HG03378 (cell line): ENCODE results near the gene BNIP2.
"Not testable (repeated sequence)": the region's sequence is repeated elsewhere in the genome, so short reads cannot be mapped to it uniquely, and the experiment has no call there.

Experiments
- ATAC-seq: cut with Tn5 transposase; IDR thresholded peaks from one replicate; pipeline ENCODE4 v1.9.1; 2021; ENCODE audit warnings: mild to moderate bottlenecking, moderate library complexity; ENCODE audit not compliant: unreplicated experiment

Gene BNIP2

GRCh38 chr15:59637507-59637906 lies 51.6 kb downstream of the BNIP2 start:
- ATAC-seq = not testable (repeated sequence)

DNA sequence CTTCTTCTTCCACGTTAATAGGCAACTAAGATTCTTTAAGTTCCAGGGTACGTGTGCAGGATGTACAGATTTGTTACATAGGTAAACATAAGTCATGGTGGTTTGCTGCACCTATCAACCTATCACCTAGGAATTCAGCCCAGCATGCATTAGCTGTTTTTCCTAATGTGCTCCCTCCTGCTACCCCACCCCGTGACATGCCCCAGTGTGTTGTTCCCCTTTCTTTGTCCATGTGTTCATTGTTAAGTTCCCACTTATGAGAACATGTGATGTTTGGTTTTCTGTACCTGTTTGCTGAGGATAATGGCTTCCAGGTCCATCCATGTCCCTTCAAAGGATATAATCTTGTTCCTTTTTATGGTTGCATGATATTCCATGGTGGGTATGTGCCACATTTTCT lies 52.9 kb downstream of the BNIP2 start:
- ATAC-seq = no peak

- ATAC-seq = no peak
These were observed 56.4 kb downstream of the BNIP2 start for GRCh38 chr15:59632714-59633113.

DNA sequence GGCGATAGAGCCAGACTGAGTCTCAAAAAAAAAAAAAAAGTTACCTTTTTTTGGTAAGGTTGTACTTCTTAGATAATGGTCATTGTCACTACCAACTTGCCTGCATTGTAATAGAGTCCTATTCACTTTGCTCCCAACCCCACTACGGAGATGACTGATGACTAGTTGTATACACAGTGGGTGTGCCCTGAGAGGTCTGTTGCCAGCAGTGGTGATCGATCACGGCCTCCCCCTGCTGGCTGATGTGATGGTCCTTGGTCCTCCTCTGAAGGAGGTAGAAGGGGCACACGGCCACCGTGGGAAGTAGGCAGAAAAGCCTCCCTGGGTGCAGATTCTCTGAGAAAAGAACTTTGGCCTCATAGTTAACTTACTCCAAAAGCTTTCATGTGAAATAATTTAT lies 66.8 kb downstream of the BNIP2 start:
- peak; percentile 58 for ATAC-seq

DNA sequence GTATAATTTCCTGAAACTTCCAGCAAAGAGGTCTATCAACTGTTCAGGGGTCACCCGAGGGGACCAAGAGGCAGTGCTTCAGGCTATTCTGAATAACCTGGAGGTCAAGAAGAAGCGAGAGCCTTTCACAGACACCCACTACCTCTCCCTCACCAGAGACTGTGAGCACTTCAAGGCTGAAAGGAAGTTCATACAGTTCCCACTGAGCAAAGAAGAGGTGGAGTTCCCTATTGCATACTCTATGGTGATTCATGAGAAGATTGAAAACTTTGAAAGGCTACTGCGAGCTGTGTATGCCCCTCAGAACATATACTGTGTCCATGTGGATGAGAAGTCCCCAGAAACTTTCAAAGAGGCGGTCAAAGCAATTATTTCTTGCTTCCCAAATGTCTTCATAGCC lies 70.7 kb downstream of the BNIP2 start:
- no peak for ATAC-seq

GRCh38 chr15:59616379-59616778 lies 72.7 kb downstream of the BNIP2 start:
- ATAC-seq = no peak

- no peak for ATAC-seq
These were observed 73.5 kb downstream of the BNIP2 start for GRCh38 chr15:59615661-59616060.

DNA sequence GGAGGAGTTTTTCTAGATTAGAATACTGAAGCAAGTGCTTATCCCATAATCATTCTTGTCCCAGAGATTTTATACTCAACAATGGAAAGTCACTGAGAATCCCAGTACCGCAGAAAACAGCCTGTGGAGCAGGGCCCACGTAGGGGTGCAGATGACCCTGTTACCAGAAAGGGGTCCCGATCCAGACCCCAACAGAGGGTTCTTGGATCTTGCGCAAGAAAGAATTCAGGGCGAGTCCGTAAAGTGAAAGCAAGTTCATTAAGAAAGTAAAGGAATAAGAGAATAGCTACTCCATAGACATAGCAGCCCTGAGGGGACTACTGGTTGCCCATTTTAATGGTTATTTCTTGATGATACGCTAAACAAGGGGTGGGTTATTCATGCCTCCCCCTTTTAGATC lies 75.0 kb downstream of the BNIP2 start:
- no peak for ATAC-seq

DNA sequence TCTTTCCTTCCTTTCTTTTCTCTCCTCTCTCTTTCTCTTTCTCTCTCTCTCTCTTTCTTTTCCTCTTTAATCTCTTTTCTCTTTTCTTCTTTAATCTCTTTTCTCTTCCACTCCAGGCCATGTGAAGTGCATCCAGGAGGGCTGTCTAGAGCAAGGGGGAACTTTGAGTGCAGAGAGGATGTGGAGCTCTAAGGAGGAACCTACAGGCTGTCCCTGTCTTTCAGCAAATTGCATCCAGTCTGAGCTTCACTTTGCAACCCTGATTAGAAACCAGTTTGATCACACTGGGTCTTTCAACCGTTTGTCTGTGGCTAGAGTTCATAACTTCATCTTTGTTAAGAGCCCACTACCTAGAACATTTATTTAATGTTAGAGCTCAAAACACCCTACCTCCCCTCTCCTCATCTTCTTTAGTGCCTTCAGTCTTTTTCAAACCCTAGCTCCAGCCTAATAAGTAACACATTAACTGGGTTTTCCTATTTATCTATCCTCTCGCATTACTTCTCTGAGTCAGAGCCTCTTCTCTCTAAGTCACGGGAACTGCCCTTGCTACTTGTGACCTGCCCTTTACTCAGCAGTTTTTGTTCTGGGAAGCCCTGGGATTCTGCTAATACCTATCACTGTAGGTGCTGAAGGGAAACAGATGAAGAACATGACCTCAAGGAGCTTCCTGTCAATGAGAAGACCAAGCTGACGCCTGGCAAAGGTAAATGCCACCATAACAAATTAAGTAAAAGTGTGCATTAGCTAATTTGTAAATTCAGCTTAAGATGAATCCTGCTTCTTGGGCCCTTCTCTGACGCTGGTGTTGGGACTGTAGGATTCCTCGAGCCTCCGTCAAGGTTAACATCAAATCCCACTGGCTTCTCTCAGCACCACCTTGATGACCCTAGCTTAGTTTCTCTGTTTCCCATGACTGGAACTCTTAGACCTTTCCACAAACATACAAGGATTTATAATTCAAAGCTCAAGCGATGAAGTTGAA lies 77.6 kb downstream of the BNIP2 start, which contains the start of gene GCNT3:
GCNT3 (plus strand) TSS at position 508 of the 985 bp plus-strand sequence. CDS start 6,456 bp downstream, outside the sequence.
- ATAC-seq = no peak

DNA sequence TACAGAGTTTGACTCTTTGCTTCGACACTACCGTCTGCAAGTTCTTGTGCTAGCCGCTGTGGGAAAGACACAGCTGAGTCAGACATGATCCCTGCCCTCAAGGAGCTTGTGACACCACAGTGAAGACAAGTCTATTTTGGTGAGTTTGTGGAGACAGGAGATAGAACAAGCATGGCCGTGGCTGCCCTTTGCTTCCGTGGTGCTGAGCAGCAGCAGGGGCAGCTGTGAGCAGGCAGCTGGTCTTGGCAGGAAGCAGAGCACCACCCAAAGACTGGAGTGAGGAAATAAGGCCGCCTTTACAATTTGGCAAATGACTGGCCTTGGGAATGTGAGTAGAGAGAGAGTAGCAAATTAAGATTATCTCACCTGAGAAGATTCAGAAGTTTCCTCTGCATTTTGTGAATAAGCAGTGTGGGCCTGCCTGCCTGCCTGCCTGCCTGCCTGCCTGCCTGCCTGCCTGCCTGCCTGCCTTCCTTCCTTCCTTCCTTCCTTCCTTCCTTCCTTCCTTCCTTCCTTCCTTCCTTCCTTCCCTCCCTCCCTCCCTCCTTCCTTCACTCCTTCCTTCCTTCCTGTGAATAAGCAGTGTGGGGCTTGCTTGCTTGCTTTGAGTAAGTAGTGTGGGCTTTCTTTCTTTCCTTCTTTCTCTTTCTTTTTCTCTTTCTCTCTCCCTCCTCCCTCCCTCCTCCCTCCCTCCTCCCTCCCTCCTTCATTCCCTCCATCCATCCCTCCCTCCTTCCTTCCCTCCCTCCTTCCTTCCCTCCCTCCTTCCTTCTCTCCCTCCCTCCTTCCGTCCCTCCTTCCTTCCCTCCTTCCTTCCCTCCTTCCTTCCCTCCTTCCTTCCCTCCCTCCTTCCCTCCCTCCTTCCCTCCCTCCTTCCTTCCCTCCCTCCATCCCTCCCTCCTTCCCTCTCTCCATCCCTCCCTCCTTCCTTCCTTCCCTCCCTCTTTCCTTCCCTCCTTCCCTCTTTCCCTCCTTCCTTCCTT lies 79.1 kb downstream of the BNIP2 start:
- ATAC-seq = no peak
